Measurements from ENCODE around the gene GXYLT2.

GXYLT2 gene

DNA sequence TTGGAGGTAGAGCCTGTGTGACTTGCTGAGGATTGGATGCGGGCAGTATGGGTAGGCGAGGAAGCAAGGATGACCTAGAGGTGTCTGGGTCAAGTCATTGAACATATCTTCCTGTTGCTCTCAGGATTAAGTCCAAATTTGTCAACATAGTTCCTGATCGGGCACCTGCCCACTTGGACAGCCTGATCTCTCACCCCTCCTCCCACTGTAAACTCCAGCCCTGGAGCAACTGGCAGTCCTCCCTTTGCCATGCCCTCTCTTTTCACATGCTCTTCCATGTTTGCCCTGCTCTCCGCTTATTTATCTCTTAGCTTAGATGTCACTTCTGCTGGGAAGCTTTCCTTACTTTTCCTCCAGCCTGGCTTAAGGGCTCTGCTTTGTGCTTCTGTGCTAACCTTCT lies 61.2 kb downstream of the GXYLT2 start:
- H3K4me3 ChIP-seq (ENCODE audit: low read depth, low read length), result no peak overlapping the region
- no peaks in the 10 kb centered on the region for H3K36me3 ChIP-seq
- no peaks in the 10 kb centered on the region for H3K4me1 ChIP-seq
- no peak for DNase-seq
- no peaks in the 10 kb centered on the region for H3K9me3 ChIP-seq
- no peaks in the 10 kb centered on the region for H3K27me3 ChIP-seq
- TF ChIP-seq, protein P1, sequence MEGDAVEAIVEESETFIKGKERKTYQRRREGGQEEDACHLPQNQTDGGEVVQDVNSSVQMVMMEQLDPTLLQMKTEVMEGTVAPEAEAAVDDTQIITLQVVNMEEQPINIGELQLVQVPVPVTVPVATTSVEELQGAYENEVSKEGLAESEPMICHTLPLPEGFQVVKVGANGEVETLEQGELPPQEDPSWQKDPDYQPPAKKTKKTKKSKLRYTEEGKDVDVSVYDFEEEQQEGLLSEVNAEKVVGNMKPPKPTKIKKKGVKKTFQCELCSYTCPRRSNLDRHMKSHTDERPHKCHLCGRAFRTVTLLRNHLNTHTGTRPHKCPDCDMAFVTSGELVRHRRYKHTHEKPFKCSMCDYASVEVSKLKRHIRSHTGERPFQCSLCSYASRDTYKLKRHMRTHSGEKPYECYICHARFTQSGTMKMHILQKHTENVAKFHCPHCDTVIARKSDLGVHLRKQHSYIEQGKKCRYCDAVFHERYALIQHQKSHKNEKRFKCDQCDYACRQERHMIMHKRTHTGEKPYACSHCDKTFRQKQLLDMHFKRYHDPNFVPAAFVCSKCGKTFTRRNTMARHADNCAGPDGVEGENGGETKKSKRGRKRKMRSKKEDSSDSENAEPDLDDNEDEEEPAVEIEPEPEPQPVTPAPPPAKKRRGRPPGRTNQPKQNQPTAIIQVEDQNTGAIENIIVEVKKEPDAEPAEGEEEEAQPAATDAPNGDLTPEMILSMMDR (IDR thresholded peaks at IDR 0.05; ENCODE audit: low read depth, low read length), result no peak

DNA sequence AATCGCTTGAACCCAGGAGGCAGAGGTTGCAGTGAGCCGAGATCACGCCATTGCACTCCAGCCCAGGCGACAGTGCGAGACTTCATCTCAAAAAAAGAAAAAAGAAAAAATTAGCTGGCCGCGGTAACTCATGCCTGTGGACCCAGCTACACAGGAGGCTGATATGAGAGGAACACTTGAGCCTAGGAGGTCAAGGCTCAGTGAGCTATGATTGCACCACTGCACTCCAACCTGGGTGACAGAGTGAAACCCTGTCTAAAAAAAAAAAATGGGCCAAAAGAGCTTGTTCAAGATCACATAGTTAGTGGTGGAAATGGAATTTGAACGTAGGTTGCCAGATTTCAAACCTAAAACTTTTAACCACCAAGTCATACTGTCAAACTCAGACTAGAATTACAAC lies 62.5 kb downstream of the GXYLT2 start:
- H3K36me3 ChIP-seq, result no peaks in the 10 kb centered on the region
- TF ChIP-seq, protein P1 (IDR thresholded peaks at IDR 0.05; ENCODE audit: low read depth, low read length), result no peak
- H3K9me3 ChIP-seq, result no peaks in the 10 kb centered on the region
- H3K4me3 ChIP-seq (ENCODE audit: low read depth, low read length), result no peak overlapping the region
- no peaks in the 10 kb centered on the region for H3K27me3 ChIP-seq
- DNase-seq, result no peak
- H3K4me1 ChIP-seq, result no peaks in the 10 kb centered on the region

DNA sequence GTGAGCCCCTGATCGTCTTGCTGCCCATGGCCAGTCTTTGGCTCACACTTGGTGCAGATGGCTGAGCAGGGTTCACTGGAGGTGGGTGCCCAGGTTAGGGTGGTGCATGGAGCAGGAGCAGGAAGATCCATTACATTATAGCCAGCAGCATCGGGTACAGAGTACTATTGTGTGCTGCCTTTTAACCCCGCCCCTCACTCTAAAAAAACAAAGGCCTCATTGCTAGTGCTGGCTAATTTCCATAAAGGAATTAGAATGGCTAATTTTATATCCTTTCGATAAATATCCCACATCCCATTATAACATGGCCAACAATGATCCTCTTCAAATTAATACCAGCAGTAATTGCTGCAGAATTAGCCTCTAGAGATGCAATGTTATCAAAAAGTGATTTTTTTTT lies 63.0 kb downstream of the GXYLT2 start:
- Histone ChIP-seq H3K4me1 (no peaks in the 10 kb centered on the region), H3K9me3 (no peaks in the 10 kb centered on the region), H3K27me3 (no peaks in the 10 kb centered on the region), H3K36me3 (no peaks in the 10 kb centered on the region), H3K4me3 (ENCODE audit: low read depth, low read length) (no peak overlapping the region)
- no peak for DNase-seq
- TF ChIP-seq, protein P1 (IDR thresholded peaks at IDR 0.05; ENCODE audit: low read depth, low read length), result no peak

DNA sequence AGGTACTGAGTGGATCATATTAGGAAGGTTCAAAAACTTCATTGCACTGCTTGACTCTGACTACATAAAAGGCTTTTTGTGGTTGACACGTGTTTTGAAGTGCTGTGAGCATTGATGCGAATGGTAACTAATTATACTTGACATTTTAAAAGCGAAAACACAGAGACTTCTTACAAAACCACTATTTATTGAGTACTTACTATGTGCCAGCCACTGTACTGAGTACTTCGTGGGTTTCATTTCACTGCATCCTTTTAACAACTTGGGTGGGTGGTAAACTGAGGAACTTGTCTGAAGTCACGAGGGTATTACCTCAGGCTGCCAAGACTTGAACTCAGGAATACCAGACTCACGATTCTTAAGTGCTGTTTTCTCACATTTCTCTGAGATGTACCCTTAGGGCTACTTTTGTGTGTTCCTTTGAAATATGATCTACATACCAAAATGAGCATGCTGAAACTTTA lies 63.4 kb downstream of the GXYLT2 start:
- H3K4me3 ChIP-seq (ENCODE audit: low read depth, low read length), result no peak overlapping the region
- no peaks in the 10 kb centered on the region for H3K4me1 ChIP-seq
- H3K36me3 ChIP-seq, result no peaks in the 10 kb centered on the region
- TF ChIP-seq, protein P1 (IDR thresholded peaks at IDR 0.05; ENCODE audit: low read depth, low read length), result no peak
- DNase-seq, result no peak
- H3K27me3 ChIP-seq, result no peaks in the 10 kb centered on the region
- H3K9me3 ChIP-seq, result no peaks in the 10 kb centered on the region

DNA sequence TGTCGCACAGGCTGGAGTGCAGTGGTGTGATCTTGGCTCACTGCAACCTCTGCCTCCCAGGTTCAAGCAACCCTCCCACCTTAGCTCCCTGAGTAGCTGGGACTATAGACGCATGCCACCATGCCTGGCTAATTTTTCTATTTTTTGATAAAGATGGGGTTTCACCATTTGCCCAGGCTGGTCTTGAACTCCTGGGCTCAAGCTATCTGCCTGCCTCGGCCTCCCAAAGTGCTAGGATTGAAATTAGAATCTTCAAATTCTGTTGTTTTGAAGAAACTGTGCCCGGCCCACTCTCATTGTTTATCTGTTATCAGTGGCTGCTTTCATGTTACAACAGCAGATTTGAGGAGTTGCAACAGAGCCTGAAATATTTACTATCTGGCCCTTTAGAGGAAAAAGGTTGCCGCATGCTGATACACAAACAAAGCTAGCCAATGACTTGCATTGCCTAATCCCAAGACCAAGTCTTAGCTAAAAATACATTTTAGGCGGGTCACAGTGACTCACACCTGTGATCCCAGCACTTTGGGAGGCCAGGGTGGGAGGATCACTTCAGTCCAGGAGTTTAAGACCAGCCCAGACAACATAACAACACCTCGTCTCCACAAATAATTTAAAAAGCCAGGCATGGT lies 65.6 kb downstream of the GXYLT2 start:
- Histone ChIP-seq H3K9me3 (no peaks in the 10 kb centered on the region), H3K4me1 (no peaks in the 10 kb centered on the region), H3K36me3 (no peaks in the 10 kb centered on the region), H3K4me3 (ENCODE audit: low read depth, low read length) (no peak overlapping the region), H3K27me3 (no peaks in the 10 kb centered on the region)
- TF ChIP-seq, protein P1 (IDR thresholded peaks at IDR 0.05; ENCODE audit: low read depth, low read length), result no peak
- DNase-seq, result no peak

DNA sequence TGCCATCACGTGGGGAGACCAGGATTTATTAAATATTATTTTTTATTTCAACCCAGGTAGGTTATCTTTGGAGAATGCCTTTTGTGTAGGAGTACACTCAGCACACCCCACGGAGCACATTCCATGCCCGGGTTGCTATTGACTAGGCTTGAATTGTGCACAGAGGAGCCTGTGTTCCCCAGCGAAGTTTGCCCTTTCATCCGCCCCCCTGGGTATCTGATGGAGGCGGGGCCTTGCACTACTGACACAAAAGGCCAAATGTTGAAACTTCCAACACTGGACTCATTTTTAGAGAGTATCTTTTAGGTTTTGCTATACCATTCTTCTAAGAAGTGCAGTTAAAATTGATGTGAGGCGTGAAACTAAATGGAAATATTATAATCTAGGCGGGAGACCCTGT lies 69.5 kb downstream of the GXYLT2 start:
- no peaks in the 10 kb centered on the region for H3K9me3 ChIP-seq
- H3K4me3 ChIP-seq (ENCODE audit: low read depth, low read length), result no peak overlapping the region
- DNase-seq, result no peak
- no peaks in the 10 kb centered on the region for H3K27me3 ChIP-seq
- no peaks in the 10 kb centered on the region for H3K4me1 ChIP-seq
- no peaks in the 10 kb centered on the region for H3K36me3 ChIP-seq
- TF ChIP-seq, protein P1 (IDR thresholded peaks at IDR 0.05; ENCODE audit: low read depth, low read length), result no peak
